Stimulated activated CD8-positive, alpha-beta memory T cell treated with anti-CD3 and anti-CD28 coated beads, Interleukin-7, amount 100 ng/mL, for 48 hours (primary cell): ENCODE data around the gene BRPF1.
"Not testable (repeated sequence)": the region's sequence is repeated elsewhere in the genome, so short reads cannot be mapped to it uniquely, and the experiment has no call there.

Experiments used
- DNase-seq, 2 donors: peaks; one replicate each; pipeline ENCODE4 v3.0.0-alpha.2; 2020; ENCODE audit warnings: low read depth in 1 of 2; ENCODE audit errors: extremely low read depth in 1 of 2

The BRPF1 gene

GRCh38 chr3:9762871-9763270, 31.3 kb downstream of the BRPF1 start:
- DNase-seq: no peak

GRCh38 chr3:9765865-9766264, 34.3 kb downstream of the BRPF1 start:
- DNase-seq: no peak

- DNase-seq: no peak
These were observed 35.9 kb downstream of the BRPF1 start for GRCh38 chr3:9767418-9767817.

GRCh38 chr3:9768141-9768775, 36.7 kb downstream of the BRPF1 start:
- DNase-seq: no peak

GRCh38 chr3:9769012-9769411, 37.5 kb downstream of the BRPF1 start:
- DNase-seq: no peak

- DNase-seq: no peak
These were observed 38.1 kb downstream of the BRPF1 start, which contains the start of gene CAMK1 for GRCh38 chr3:9769426-9770275. Gene CAMK1 (minus strand): TSS chr3:9769947. CDS start chr3:9767749, 2,198 bp downstream.

- no peak for DNase-seq
These were observed 38.8 kb downstream of the BRPF1 start for GRCh38 chr3:9770276-9770812.

GRCh38 chr3:9771007-9771406, 39.5 kb downstream of the BRPF1 start:
- not testable (repeated sequence) for DNase-seq

- DNase-seq: no peak
These were observed 45.6 kb downstream of the BRPF1 start for GRCh38 chr3:9776896-9777693.

GRCh38 chr3:9777694-9778021, 46.1 kb downstream of the BRPF1 start:
- DNase-seq: no peak

- DNase-seq: peak in 1 of 2 donors; percentile 71
These were observed 46.9 kb downstream of the BRPF1 start for GRCh38 chr3:9778143-9779074.

- DNase-seq: no peak
These were observed 47.6 kb downstream of the BRPF1 start for GRCh38 chr3:9779075-9779593.

GRCh38 chr3:9779721-9780457, 48.4 kb downstream of the BRPF1 start:
- DNase-seq: peak in 1 of 2 donors; percentile 63

- no peak for DNase-seq
These were observed 48.9 kb downstream of the BRPF1 start for GRCh38 chr3:9780458-9780812.

- DNase-seq: no peak
These were observed 49.4 kb downstream of the BRPF1 start for GRCh38 chr3:9780910-9781309.

GRCh38 chr3:9781551-9781950, 50.0 kb downstream of the BRPF1 start:
- DNase-seq: no peak

GRCh38 chr3:9781978-9782603, 50.6 kb downstream of the BRPF1 start:
- no peak for DNase-seq

GRCh38 chr3:9782770-9783169, 51.2 kb downstream of the BRPF1 start:
- no peak for DNase-seq

- no peak for DNase-seq
These were observed 52.4 kb downstream of the BRPF1 start for GRCh38 chr3:9783954-9784353.
